Thyroid gland (tissue), 4 donors: Measurements from ENCODE around the gene ZNF423.

Source experiments
- POLR2A ChIP-seq, 2 donors: fragments of 450-650 bp; IDR thresholded peaks; one replicate each; pipeline ENCODE4 v1.6.1; 2017; ENCODE audit warnings: antibody characterized with exemption in 2 of 2, mild to moderate bottlenecking in 2 of 2, moderate library complexity in 1 of 2
- TF ChIP-seq, protein P1 (sequence below), 6 experiments: fragments of 200-600 bp in 3 of 6; fragments of 450-650 bp in 3 of 6; sonication (generic) in 3 of 6; IDR thresholded peaks; one replicate each; pipeline ENCODE4 v1.5.1; 2016 to 2019; ENCODE audit warnings: antibody characterized with exemption in 6 of 6, mild to moderate bottlenecking in 2 of 6, inconsistent platforms in 1 of 6, moderate library complexity in 1 of 6

DNA sequence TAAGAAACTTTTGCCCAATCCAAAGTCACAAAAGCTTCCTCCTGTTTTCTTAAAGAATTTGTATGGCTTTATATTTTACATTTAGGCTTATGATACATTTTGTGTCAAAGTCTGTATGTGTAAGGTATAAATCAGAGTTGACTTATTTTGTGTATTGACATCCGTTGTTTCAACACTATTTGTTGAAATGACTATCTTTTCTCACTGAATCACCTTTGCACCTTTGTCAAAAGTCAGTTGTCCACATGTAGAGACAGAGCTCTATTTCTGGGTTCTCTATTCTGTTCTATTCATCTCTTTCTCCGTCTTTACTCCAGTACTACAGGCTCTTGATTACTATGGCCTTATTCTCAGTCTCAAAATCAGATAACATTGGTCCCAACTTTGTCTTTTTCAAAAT lies 409.1 kb downstream of the ZNF423 start:
- TF ChIP-seq, protein P1, sequence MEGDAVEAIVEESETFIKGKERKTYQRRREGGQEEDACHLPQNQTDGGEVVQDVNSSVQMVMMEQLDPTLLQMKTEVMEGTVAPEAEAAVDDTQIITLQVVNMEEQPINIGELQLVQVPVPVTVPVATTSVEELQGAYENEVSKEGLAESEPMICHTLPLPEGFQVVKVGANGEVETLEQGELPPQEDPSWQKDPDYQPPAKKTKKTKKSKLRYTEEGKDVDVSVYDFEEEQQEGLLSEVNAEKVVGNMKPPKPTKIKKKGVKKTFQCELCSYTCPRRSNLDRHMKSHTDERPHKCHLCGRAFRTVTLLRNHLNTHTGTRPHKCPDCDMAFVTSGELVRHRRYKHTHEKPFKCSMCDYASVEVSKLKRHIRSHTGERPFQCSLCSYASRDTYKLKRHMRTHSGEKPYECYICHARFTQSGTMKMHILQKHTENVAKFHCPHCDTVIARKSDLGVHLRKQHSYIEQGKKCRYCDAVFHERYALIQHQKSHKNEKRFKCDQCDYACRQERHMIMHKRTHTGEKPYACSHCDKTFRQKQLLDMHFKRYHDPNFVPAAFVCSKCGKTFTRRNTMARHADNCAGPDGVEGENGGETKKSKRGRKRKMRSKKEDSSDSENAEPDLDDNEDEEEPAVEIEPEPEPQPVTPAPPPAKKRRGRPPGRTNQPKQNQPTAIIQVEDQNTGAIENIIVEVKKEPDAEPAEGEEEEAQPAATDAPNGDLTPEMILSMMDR (IDR thresholded peaks at IDR 0.05): no peak
- TF ChIP-seq POLR2A (IDR thresholded peaks at IDR 0.05): no peak
